Lower lobe of right lung (tissue), 2 donors: Measurements from ENCODE around the gene TBC1D2. TPM values are rescaled to one million over a fixed set of nuclear protein-coding genes. Genes with fewer than 3 reads are reported as not detected.

Experiments used
- ATAC-seq, 2 donors: fragments of 200-7000 bp; cut with Tn5 transposase; one replicate each; pipeline ENCODE4 v1.9.1; 2020 to 2022; ENCODE audit warnings: mild to moderate bottlenecking in 2 of 2, moderate library complexity in 2 of 2
- DNase-seq: peaks from one replicate; pipeline ENCODE4 v3.0.0-alpha.2; 2020
- H3K27ac ChIP-seq: fragments of 200-600 bp; one replicate; pipeline ENCODE4 v1.8.0; 2022
- H3K27me3 ChIP-seq: fragments of 200-600 bp; one replicate; pipeline ENCODE4 v1.8.0; 2022; ENCODE audit warnings: low read depth
- H3K36me3 ChIP-seq: fragments of 200-600 bp; one replicate; pipeline ENCODE4 v1.8.0; 2022; ENCODE audit warnings: mild to moderate bottlenecking
- H3K4me1 ChIP-seq: fragments of 200-600 bp; one replicate; pipeline ENCODE4 v1.8.0; 2022
- H3K4me3 ChIP-seq: fragments of 200-600 bp; one replicate; pipeline ENCODE4 v1.8.0; 2022; ENCODE audit warnings: mild to moderate bottlenecking
- H3K9me3 ChIP-seq: fragments of 200-600 bp; one replicate; pipeline ENCODE4 v1.8.0; 2022
- intact Hi-C: fragments of 100-400 bp; cut with DNase I; formaldehyde crosslinking; loops from one replicate; pipeline ENCODE4 v1.11.0; 2022
- total RNA-seq: library from RNA; stranded (reverse); fragmentation: NEBNext Ultra II Directional; extraction: Animal tissue kit (Norgen Biotek cat#: 25700); gene quantifications from one replicate; pipeline ENCODE4 v1.2.1, GENCODE V29; 2021
- TF ChIP-seq, protein P1 (sequence below): fragments of 200-600 bp; IDR thresholded peaks from one replicate; pipeline ENCODE4 v1.8.0; 2022; ENCODE audit warnings: antibody characterized with exemption, mild to moderate bottlenecking
- donor health status: DM: no; HTN: yes; CAD: no; lungs with severe emphysema.

The TBC1D2 gene
- total RNA-seq, 1 donor from 2014 or later = 64.3 TPM

DNA sequence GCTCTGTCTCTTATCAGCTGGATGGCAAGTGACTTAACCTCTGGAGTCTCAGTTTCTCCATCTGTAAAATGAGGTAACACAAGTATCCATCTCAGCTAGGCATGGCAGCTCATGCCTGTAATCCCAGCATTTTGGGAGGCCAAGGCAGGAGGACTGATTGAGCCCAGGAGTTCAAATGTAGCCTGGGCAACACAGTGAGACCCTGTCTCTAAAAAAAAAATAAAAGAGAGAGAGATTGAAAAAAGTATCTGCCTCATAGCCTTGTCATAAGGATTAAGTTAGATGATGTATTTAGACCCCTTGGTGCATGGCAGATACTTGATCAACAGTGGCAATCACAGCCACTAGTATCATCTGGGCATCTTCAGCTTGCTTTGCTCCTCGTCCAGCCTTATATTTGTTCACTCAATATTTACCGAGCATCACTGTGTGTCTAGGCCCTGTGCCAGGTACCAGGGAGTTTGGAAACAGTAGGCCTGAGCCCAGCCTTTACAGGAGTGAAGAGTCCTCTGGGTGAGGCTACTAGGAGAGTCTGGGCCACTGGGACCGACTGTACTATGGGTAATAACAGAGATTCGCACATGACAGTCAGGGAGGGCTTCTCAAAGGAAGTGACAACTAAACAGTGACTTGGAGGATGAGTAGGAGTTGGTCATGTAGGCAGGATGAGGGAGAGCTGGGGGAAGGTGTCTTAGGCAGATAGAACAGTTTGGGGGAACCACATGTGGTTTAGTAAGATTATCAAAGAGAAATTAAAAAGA, 97.2 kb downstream of the TBC1D2 start:
- ATAC-seq = peak; percentile 83 to 84
- Histone ChIP-seq H3K4me3 (no peak overlapping the region), H3K9me3 (no peaks in the 10 kb centered on the region), H3K36me3 (peaks cover 11% of the 10 kb centered on the region), H3K4me1 (no peaks in the 10 kb centered on the region), H3K27me3 (no peaks in the 10 kb centered on the region), H3K27ac (no peak overlapping the region)
- TF ChIP-seq, protein P1, sequence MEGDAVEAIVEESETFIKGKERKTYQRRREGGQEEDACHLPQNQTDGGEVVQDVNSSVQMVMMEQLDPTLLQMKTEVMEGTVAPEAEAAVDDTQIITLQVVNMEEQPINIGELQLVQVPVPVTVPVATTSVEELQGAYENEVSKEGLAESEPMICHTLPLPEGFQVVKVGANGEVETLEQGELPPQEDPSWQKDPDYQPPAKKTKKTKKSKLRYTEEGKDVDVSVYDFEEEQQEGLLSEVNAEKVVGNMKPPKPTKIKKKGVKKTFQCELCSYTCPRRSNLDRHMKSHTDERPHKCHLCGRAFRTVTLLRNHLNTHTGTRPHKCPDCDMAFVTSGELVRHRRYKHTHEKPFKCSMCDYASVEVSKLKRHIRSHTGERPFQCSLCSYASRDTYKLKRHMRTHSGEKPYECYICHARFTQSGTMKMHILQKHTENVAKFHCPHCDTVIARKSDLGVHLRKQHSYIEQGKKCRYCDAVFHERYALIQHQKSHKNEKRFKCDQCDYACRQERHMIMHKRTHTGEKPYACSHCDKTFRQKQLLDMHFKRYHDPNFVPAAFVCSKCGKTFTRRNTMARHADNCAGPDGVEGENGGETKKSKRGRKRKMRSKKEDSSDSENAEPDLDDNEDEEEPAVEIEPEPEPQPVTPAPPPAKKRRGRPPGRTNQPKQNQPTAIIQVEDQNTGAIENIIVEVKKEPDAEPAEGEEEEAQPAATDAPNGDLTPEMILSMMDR = no peak
- intact Hi-C loops = no loop called here
- peak; percentile 61 for DNase-seq

DNA sequence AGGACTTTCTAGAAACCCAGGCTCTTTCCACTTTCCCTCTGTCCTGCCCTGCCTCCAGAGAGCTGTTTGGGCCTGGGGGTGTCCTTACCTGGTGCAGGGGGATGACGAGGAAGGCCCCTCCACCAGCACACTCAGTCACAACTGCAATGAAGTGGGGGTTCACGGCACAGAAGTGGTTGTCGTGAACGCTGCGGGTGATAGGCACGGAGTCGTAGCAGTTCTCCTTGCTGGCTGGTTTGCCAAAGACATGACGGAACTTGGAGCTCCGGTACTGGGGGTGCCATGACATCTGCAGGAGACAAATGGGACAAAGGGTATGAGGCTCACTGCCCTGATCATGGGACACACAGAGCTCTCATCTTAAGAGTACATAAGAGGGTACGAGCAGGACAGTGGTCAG, 98.1 kb downstream of the TBC1D2 start:
- no peaks in the 10 kb centered on the region for H3K4me1 ChIP-seq
- H3K27ac ChIP-seq = no peak overlapping the region
- TF ChIP-seq, protein P1 = no peak
- ATAC-seq (no peak), DNase-seq (no peak)
- intact Hi-C loops = no loop called here
- no peaks in the 10 kb centered on the region for H3K9me3 ChIP-seq
- H3K4me3 ChIP-seq = no peak overlapping the region
- H3K36me3 ChIP-seq = peaks cover 11% of the 10 kb centered on the region
- no peaks in the 10 kb centered on the region for H3K27me3 ChIP-seq

DNA sequence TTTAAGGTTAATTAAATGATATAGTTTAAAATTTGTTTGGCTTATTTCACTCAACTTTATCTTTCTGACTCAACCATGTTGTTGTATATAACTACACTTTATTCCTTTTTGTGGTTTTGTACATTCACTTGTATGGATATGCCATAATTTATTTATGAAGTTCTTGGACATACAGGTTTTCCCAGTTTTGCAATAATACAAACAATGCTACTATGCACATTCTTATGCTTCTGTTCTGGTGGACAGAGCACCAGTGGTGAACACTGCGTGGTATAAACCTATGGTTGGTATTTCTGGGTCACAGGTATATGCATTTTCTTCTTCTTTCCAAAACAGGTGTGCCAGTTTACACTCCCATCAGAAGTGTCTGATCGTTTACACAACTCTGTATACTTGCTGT, 100.8 kb downstream of the TBC1D2 start:
- no peak overlapping the region for H3K4me3 ChIP-seq
- H3K9me3 ChIP-seq = no peaks in the 10 kb centered on the region
- peaks cover 7% of the 10 kb centered on the region for H3K4me1 ChIP-seq
- TF ChIP-seq, protein P1 = no peak
- peaks cover 11% of the 10 kb centered on the region for H3K36me3 ChIP-seq
- DNase-seq (no peak), ATAC-seq (no peak)
- no peak overlapping the region for H3K27ac ChIP-seq
- intact Hi-C loops = no loop called here
- no peaks in the 10 kb centered on the region for H3K27me3 ChIP-seq

- Histone ChIP-seq H3K9me3 (no peaks in the 10 kb centered on the region), H3K27me3 (no peaks in the 10 kb centered on the region), H3K27ac (no peak overlapping the region), H3K36me3 (peaks cover 11% of the 10 kb centered on the region), H3K4me3 (no peak overlapping the region), H3K4me1 (peaks cover 7% of the 10 kb centered on the region)
- intact Hi-C loops = no loop called here
- no peak for DNase-seq
- TF ChIP-seq, protein P1 = no peak
- no peak for ATAC-seq
Observed at GRCh38 chr9:98152526-98152925, 102.9 kb downstream of the TBC1D2 start.

- ATAC-seq = no peak
- Histone ChIP-seq H3K36me3 (peaks cover 8% of the 10 kb centered on the region), H3K4me1 (peaks cover 20% of the 10 kb centered on the region), H3K4me3 (no peak overlapping the region), H3K9me3 (no peaks in the 10 kb centered on the region), H3K27me3 (no peaks in the 10 kb centered on the region), H3K27ac (no peak overlapping the region)
- TF ChIP-seq, protein P1 = no peak
- DNase-seq = no peak
- intact Hi-C loops = no loop called here
Observed at GRCh38 chr9:98150721-98151120, 104.7 kb downstream of the TBC1D2 start.
